Panc1 (cell line): Measurements from ENCODE around the gene ABCC1.

Source experiments
- CTCF ChIP-seq: fragments of 450-650 bp; IDR thresholded peaks from 2 replicates; pipeline ENCODE4 v1.5.1; 2017; ENCODE audit warnings: mild to moderate bottlenecking
- POLR2AphosphoS5 ChIP-seq: IDR thresholded peaks from 2 replicates; pipeline ENCODE4 v1.6.1; 2012; ENCODE audit warnings: mild to moderate bottlenecking, low read depth, low read length, moderate library complexity
- TCF7L2 ChIP-seq: IDR thresholded peaks from 2 replicates; pipeline ENCODE4 v1.6.1; 2011; ENCODE audit warnings: mild to moderate bottlenecking, low read depth, low read length, inconsistent platforms

GRCh38 chr16:16188827-16189226 lies 239.4 kb downstream of the ABCC1 start:
- no peak for TF ChIP-seq CTCF
- no peak for TF ChIP-seq TCF7L2
- no peak for TF ChIP-seq POLR2AphosphoS5
